ENCODE data around the gene PDZD4. TPM values are rescaled to one million over a fixed set of nuclear protein-coding genes. Genes with fewer than 3 reads are reported as not detected.

Gene PDZD4
- total RNA-seq, 1 donor from 2014 or later = 0.07 TPM

DNA sequence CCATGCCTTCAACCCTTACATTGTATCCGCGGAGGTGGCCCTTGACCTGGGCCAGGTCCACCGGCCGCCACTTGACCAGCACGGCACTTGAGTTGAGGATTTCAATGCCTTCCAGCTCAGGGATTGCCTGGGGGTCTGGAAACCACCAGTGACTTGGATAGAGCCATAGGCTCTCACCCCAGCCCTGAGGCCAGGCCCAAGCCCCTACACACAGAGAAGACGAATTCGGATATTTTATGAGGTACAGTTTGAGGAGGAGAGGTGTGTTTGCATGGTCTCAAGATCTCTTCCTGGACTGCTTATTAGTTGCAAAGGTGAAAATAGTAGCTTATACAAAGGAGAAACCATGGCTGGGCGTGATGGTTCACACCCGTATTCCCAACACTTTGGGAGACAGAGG, 35.3 kb upstream of the PDZD4 start:
- Mint-ChIP-seq H3K9me3 (no peaks in the 10 kb centered on the region), H3K4me3 (no peak overlapping the region), H3K27me3 (no peaks in the 10 kb centered on the region), H3K27ac (no peak overlapping the region), H3K36me3 (ENCODE audit: low read depth) (peaks cover 5% of the 10 kb centered on the region), H3K4me1 (no peaks in the 10 kb centered on the region)
- POLR2A ChIA-PET = no interaction called here
- TF ChIP-seq, protein P1, sequence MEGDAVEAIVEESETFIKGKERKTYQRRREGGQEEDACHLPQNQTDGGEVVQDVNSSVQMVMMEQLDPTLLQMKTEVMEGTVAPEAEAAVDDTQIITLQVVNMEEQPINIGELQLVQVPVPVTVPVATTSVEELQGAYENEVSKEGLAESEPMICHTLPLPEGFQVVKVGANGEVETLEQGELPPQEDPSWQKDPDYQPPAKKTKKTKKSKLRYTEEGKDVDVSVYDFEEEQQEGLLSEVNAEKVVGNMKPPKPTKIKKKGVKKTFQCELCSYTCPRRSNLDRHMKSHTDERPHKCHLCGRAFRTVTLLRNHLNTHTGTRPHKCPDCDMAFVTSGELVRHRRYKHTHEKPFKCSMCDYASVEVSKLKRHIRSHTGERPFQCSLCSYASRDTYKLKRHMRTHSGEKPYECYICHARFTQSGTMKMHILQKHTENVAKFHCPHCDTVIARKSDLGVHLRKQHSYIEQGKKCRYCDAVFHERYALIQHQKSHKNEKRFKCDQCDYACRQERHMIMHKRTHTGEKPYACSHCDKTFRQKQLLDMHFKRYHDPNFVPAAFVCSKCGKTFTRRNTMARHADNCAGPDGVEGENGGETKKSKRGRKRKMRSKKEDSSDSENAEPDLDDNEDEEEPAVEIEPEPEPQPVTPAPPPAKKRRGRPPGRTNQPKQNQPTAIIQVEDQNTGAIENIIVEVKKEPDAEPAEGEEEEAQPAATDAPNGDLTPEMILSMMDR (IDR thresholded peaks at IDR 0.05) = no peak
- CTCF ChIA-PET = no interaction called here
- intact Hi-C loops (cut with micrococcal nuclease) = no loop called here
- DNase-seq (no peak), ATAC-seq (ENCODE audit: low read depth) (no peak)

DNA sequence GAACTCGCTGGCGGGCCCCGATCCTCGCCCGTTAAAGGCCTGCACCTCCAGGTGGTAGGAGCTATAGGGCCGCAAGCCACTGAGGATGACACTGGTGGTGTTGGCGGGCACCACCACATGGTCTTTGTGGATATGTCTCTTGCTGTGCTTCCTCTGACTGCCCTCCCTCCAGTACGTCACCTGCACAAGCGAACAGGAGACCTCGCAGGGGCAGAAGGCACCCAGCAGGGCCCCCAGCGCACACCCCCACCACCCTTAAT, 34.9 kb upstream of the PDZD4 start:
- no peaks in the 10 kb centered on the region for H3K4me1 Mint-ChIP-seq
- TF ChIP-seq, protein P1 (IDR thresholded peaks at IDR 0.05) = no peak
- peaks cover 5% of the 10 kb centered on the region for H3K36me3 Mint-ChIP-seq (ENCODE audit: low read depth)
- H3K9me3 Mint-ChIP-seq = no peaks in the 10 kb centered on the region
- H3K4me3 Mint-ChIP-seq = no peak overlapping the region
- no peak overlapping the region for H3K27ac Mint-ChIP-seq
- intact Hi-C loops (cut with micrococcal nuclease) = no loop called here
- CTCF ChIA-PET = no interaction called here
- no peaks in the 10 kb centered on the region for H3K27me3 Mint-ChIP-seq
- no peak for ATAC-seq (ENCODE audit: low read depth)
- no peak for DNase-seq
- POLR2A ChIA-PET = no interaction called here

DNA sequence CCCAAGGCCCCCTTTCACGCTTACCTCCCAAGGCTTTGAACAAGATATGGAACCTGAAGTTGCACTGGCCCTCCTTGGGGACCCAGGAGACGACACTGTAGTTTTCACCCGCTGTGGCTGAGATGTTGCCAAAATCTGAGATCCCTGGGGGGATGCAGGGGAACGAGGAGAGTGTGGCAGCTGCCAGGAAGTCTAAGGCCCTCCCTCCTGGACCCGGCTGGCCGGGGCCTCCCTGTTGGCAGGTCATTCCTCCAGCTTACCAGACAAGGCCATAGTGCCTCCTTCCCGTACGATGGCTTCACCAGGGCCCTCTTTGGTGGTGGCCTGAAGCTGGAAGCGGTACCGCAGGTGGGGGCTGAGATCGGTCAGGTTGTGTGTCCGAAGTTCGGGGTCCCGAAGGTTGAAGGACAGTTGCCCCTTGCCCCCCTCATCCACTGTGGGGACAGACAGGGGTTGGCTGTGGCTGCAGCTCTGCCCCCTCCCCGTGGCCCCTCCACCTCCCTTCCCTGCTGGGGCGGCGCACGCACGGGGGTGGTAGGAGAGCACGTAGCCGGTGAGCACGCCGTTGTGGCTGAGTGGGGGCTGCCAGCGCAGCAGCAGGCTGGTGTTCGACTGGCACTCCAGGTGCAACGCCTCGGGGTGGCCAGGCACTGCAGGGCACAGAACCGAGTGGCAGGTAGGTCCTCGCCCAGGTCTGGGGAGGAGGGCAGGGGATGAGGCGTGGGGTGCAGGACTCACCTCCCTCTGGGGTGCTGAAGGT, 34.4 kb upstream of the PDZD4 start:
- ChIA-PET POLR2A (no interaction called here), CTCF (no interaction called here)
- DNase-seq (no peak), ATAC-seq (ENCODE audit: low read depth) (no peak)
- Mint-ChIP-seq H3K9me3 (no peaks in the 10 kb centered on the region), H3K4me1 (no peaks in the 10 kb centered on the region), H3K27ac (no peak overlapping the region), H3K36me3 (ENCODE audit: low read depth) (peaks cover 5% of the 10 kb centered on the region), H3K4me3 (no peak overlapping the region), H3K27me3 (no peaks in the 10 kb centered on the region)
- intact Hi-C loops (cut with micrococcal nuclease) = no loop called here
- TF ChIP-seq, protein P1 (IDR thresholded peaks at IDR 0.05) = no peak

DNA sequence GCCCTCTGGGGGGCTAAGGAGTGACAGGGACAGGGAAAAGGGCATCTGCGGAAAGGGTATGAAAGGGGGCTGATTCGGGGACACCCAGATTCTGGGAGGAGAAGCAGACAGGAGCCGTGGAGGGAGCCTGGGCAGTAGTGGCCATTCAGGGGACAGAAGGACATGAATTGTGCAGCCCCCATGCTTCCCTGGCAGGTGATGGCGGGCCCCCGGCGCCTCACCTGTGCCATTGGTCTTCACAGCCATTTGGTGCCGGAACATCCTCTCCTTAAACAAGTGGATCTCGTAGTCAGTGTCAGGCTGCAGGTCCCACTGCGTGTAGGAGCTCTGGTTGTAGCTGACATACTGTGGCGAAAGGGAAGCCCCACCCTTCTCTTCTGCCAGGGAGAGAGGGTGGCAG, 33.8 kb upstream of the PDZD4 start:
- Mint-ChIP-seq H3K4me3 (no peak overlapping the region), H3K27me3 (no peaks in the 10 kb centered on the region), H3K36me3 (ENCODE audit: low read depth) (peaks cover 5% of the 10 kb centered on the region), H3K27ac (no peak overlapping the region), H3K9me3 (no peaks in the 10 kb centered on the region), H3K4me1 (no peaks in the 10 kb centered on the region)
- CTCF ChIA-PET = no interaction called here
- no peak for DNase-seq
- POLR2A ChIA-PET = no interaction called here
- intact Hi-C loops (cut with micrococcal nuclease) = no loop called here
- no peak for ATAC-seq (ENCODE audit: low read depth)
- TF ChIP-seq, protein P1 (IDR thresholded peaks at IDR 0.05) = no peak

DNA sequence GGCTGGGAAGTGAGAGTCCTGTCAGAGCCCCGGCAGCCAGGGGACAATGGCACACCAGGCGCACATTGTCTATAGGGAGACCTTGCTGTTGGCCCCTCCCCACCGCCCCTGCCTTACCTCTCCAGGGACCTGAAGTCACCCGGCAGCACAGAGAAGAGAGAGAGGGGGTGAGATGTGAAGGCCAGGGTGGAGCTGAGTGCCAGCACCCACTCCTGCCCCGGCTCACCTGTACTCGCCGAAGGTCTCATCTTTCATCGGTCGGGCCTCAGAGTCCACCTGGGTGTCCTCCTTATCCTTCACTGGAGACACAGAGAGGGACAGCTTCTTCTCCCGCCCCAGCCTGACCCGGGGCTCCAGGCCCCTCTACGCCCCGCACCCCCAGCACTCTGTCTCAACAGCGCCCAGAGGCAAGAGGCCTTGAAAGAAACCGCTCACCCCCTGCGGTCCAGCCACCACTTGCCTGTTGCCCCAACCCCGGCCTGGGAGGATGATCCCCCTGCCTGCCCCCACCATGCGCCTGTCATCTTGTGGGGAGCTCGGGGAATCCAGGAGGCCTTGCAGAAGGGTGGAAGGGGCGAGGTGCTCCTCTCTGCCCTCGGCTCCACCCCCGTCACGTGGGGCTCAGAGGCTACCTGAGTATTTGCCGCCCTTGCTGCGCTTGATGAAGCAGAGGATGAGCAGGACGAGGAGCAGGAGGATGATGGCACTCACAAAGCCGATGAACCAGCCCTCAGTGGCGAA, 33.1 kb upstream of the PDZD4 start:
- POLR2A ChIA-PET = no interaction called here
- Mint-ChIP-seq H3K36me3 (ENCODE audit: low read depth) (peaks cover 5% of the 10 kb centered on the region), H3K27ac (no peak overlapping the region)

More for the DNA sequence above, 33.1 kb upstream of the PDZD4 start:
- CTCF ChIA-PET = no interaction called here
- Mint-ChIP-seq H3K4me3 (no peak overlapping the region), H3K27me3 (no peaks in the 10 kb centered on the region), H3K4me1 (no peaks in the 10 kb centered on the region), H3K9me3 (no peaks in the 10 kb centered on the region)
- TF ChIP-seq, protein P1 (IDR thresholded peaks at IDR 0.05) = no peak
- no peak for DNase-seq
- ATAC-seq (ENCODE audit: low read depth) = no peak
- intact Hi-C loops (cut with micrococcal nuclease) = no loop called here
